HG03575 (cell line): ENCODE results near the gene NMRK1.

Source experiments
- ATAC-seq: cut with Tn5 transposase; IDR thresholded peaks from one replicate; pipeline ENCODE4 v1.9.1; 2021; ENCODE audit not compliant: unreplicated experiment, insufficient number of reproducible peaks, low FRiP score; ENCODE audit errors: extremely low read depth

NMRK1 gene

GRCh38 chr9:75087824-75088645 lies at the start of gene NMRK1, which contains the start of gene OSTF1:
TSS of gene NMRK1 (minus strand) at chr9:75088155. CDS start at chr9:75083115, 5,040 bp downstream.
TSS of gene OSTF1 (plus strand) at chr9:75088514. CDS start at chr9:75088693, 179 bp downstream.
- ATAC-seq = peak; percentile 49

DNA sequence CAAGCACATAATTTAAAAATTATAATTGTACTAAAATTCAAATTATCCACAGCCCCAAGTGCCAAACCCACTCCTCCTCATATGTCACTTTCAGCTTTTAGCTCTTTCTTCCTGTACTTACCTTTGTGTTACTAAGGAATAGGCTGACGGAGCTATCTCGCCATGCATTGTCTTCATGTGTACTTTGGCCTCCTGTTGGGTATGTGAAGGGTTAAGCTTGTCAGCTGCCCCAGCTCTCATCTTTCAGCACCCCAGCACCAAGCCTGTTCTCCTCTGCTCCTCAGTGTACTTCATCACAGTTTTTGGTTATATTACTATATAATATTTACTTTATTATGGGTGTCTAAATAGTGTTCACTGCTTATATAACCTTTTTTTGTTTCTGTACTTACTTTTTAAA lies 46.5 kb upstream of the NMRK1 start:
- no peak for ATAC-seq

GRCh38 chr9:75133396-75133795 lies 45.4 kb upstream of the NMRK1 start:
- no peak for ATAC-seq

DNA sequence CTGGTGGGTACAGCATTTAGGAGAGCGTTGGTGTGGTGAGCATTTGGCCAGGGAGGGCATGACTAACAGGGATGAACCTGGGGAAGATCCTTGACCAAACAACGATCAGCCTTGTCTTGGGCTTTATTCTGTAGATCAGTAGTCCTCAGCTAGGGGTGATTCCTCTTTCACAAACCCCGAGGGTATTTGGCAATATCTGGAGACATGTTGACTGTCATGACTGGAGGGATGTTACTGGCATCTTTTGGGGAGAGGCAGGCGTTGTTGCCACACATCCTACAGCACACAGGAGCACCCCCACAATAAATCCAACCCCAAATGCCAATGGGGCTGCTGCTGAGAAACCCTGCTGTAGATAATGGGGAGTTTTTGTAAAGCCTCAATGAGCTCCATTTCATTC lies 44.3 kb upstream of the NMRK1 start:
- ATAC-seq = no peak

DNA sequence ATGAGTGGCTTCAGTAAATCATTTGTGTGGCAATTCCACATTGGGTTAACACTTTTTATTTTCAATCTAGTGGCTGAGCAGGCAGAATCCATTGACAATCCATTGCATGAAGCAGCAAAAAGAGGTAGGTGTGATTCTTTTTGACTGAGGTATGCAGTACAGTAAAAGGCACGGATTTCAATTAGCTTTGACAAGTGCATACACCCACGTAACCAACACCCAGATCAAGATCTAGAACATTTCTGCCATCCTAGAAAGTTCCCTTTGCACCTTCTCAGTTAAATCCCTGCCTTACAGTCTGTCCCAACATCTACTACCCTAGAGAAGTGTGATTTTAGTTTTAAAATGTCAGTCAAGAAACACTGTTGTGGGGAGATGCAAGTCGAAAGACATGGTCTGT lies 43.7 kb upstream of the NMRK1 start:
- no peak for ATAC-seq

- no peak for ATAC-seq
These were observed 42.8 kb upstream of the NMRK1 start for GRCh38 chr9:75130621-75131230.

DNA sequence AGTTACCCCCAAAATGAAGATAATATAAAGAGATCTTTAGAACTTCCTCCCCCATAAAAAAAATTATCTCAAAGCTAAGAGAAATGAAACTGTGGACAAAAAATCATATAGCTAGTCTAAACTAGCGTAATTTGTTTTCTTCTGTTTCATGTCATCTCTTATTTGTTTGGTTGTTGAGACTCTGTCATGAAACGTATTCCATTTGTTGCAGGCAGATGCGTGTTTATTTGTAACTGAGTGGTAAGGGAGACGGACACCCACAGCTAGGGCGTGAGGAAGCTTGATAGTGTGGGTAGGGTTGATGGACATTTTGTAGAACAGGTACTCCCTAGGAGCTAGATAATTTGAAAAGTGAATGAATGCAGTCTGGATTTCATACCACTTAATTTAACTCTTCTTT lies 42.2 kb upstream of the NMRK1 start:
- no peak for ATAC-seq

DNA sequence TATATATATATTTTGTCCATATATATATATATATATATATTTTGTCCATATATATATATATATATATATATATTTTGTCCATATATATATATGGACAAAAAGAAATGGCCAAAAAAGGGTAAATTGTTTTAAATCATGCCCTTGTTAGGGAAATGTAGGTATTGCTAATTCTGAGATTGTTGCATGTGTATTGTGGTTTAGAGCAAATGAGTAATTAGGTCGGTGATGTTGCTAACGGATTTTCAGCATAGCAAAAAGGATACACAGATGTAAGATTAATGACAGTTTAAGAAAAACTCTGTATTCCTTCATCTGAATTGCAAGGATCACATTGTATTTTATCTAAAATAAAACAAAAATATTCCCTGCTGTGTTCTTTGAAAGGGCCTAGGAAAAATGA lies 40.6 kb upstream of the NMRK1 start:
- ATAC-seq = no peak

DNA sequence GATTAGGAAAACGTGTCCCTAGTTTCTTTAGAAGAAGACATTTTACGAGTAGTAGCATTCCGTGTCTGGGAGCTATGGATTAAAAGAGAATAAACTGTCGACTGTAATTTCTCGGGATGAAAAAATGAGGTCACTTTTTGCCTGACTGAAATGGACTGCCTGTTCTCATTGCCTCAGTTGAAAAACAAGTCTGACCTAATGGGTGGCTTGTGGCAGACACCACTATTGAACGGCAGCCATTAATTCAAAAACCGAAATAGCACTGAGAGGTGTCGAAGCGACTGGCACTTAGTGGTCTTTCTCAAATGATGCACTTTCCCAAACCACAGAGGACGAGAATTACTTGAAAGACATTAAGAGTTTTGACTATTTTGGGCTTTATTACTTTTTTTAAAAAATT lies 35.7 kb upstream of the NMRK1 start:
- ATAC-seq = no peak

DNA sequence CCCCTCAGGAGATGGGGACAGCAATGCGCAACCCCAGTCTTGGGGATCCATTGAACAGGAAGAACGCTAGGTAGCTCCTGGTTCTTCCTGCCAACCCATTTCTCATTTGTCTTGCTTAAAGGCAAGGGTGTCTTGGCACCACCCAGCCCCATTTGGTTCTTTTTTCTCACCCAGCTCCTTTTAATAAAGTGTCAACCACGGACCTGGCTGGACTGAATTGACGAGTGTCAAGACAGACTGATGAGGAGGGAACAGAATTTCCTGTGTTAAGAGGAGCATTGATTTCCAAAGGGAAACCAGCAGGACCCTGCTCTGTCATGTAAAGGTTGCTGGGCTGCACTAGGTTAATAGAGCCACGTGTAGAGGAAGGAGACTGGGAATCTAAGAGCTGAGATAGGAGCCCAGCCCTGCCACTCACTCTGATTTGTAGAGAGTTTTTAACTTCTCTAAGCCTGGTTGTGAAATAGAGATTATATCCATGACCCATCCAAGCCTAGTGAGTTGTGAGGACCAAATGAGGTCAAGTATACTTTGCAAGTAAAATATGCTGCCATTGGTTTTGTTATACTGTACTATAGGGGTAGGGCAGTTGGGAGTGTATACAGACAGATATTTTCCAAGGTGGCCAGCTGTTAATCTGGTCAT lies 34.1 kb upstream of the NMRK1 start:
- ATAC-seq = no peak

DNA sequence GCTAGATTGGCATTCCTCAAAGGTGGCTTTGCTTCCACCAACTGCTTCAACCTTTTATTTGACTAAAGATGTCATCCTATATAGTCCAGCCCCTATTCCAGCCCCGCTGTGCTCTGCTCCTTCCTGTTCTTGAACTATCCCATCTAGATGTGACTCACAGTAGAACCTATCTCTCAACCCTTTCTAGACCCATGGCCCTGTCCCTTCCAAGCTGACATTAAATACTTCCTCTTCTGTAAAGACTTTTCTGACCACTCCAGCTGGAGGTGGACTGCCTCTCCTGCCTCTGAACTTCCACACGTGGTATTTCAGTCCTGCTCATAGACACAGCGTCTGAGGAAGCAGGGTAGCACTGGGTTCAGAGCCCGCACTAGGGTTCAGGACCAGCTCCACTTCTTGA lies 32.7 kb upstream of the NMRK1 start:
- no peak for ATAC-seq

DNA sequence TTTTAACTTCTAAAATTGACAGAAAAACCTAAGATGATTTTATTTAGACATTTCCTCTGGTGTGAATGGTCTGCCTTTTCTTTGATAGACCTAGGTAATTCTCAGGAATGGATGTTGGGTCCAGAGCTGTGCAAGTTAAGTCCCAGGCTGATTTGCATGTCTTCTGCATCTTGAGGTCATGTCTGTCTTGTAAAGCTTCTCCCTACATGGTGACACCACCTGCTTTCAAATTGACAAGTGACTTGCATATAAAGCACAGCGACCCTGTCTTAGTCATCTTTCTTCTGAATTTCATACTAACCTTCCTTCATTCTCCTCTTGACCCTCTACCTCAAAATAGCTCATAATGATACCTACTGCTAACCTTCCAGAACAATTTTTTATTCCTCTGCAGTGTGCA lies 29.6 kb upstream of the NMRK1 start:
- ATAC-seq = no peak

- ATAC-seq = no peak
These were observed 28.4 kb upstream of the NMRK1 start for GRCh38 chr9:75116306-75116705.

GRCh38 chr9:75112789-75113188 lies 24.8 kb upstream of the NMRK1 start:
- no peak for ATAC-seq

DNA sequence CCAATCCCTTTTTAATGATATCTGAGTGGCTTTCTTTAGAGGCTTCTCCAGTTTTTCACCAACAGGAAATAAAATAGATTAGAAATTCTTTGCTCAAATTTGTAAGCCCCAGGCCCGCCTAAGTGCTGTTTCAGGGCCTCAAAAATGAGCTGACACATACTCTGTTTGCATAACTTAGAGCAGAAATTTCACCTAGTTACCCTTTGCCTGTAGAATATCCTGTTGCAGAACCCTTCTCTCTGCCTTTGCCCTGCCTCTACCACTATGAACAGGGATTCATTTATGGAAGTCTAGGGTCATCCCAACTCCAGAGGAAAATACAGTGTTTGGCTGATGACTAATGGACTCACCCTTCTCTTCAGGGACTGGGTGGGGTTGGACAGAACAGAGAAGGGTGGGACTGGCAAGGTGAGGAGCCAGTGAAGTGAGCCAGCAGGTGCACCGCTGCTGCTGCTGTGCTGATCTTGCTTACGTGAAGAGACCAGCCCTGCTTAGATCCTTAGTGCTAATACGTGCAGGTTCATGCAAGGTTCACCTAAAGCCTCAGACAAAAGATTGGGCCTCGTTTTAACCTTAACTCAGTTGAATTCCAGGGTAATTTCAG lies 23.2 kb upstream of the NMRK1 start:
- no peak for ATAC-seq

- no peak for ATAC-seq
These were observed 21.4 kb upstream of the NMRK1 start for GRCh38 chr9:75109210-75109839.

GRCh38 chr9:75108571-75108970 lies 20.6 kb upstream of the NMRK1 start:
- no peak for ATAC-seq

DNA sequence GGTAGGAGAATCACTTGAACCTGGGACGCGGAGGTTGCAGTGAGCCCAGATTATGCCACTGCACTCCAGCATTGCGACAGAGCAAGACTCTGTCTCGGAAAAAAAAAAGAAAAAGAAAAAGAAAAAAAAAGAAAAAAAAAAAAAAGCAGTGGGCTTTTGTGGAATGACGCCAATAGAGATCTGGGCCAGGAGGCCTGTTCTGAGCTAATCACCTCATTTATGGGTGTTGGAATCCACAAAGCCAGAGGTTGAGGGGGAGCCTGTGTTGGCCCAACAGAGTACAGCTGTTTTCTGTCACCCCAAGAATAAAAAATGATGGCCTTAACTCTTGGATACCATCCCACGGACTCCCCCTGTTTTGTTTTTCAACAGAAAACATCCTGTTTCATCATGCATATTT lies 18.9 kb upstream of the NMRK1 start:
- ATAC-seq = no peak

DNA sequence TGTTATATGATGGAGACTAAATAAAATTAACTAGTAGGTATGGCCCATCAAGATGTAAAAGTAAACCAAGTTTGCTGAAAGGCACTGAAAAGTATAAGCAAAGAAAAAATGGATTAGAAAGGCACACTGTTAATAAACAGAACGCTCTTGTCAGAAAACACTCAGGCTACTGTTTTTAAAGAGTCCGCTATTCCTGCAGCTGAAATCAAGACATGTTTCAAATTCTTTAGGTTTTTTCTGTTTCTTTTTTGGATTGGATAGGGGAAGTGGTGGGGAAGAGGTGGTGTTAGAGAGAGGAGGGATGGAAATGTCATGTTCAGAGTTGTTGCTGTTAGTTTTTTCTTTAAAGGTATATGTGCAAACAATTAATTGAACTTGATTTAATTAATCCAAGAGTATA lies 17.9 kb upstream of the NMRK1 start:
- no peak for ATAC-seq
